HEK293 (cell line): ENCODE data around the gene UBA52.

Experiments
- CTCF ChIA-PET: fragments of 350-600 bp; formaldehyde crosslinking; extraction: SDS; loops from one replicate; lab custom pipeline; 2021; ENCODE audit warnings: antibody characterized with exemption; lab: Yijun Ruan, JAX
- POLR2A ChIA-PET: fragments of 300-600 bp; formaldehyde crosslinking; extraction: SDS; loops from one replicate; lab custom pipeline; 2020; ENCODE audit warnings: antibody characterized with exemption, inconsistent platforms; lab: Yijun Ruan, JAX
- H3K27ac ChIP-seq: fragments of 200-500 bp; sonication (Bioruptor generic); 2 replicates; pipeline ENCODE4 v1.5.1; 2014; ENCODE audit warnings: low read depth, low read length, control low read depth, inconsistent platforms; ENCODE audit errors: extremely low read depth
- H3K36me3 ChIP-seq, 2 experiments: fragments of 200-500 bp in 1 of 2; sonication (Bioruptor generic) in 1 of 2; 1 replicate in 1 of 2; 2 replicates in 1 of 2; pipeline ENCODE4 v1.5.1; 2014 to 2017; ENCODE audit warnings: inconsistent platforms in 2 of 2, low read length in 2 of 2; ENCODE audit not compliant: control insufficient read depth in 2 of 2, insufficient read depth in 1 of 2
- H3K4me1 ChIP-seq: fragments of 200-500 bp; sonication (Bioruptor generic); 2 replicates; pipeline ENCODE4 v1.5.1; 2014; ENCODE audit warnings: mild to moderate bottlenecking, low read length, inconsistent platforms; ENCODE audit not compliant: control insufficient read depth, insufficient read depth
- H3K4me3 ChIP-seq: 2 replicates; pipeline ENCODE4 v1.5.1; 2011; ENCODE audit warnings: low read depth, mild to moderate bottlenecking, control low read depth, low read length, moderate library complexity
- H3K9me3 ChIP-seq: fragments of 200-500 bp; sonication (Bioruptor generic); 2 replicates; pipeline ENCODE4 v1.5.1; 2014; ENCODE audit warnings: low read depth, low read length, inconsistent platforms; ENCODE audit not compliant: control insufficient read depth, insufficient read depth
- EGR2 ChIP-seq: fragments of 450-650 bp; formaldehyde crosslinking; IDR thresholded peaks from 2 replicates; pipeline ENCODE4 v1.5.1; 2016; ENCODE audit warnings: low read depth, missing biosample characterization, missing genetic modification characterization
- GLIS1 ChIP-seq: fragments of 450-650 bp; formaldehyde crosslinking; IDR thresholded peaks from 2 replicates; pipeline ENCODE4 v1.5.1; 2016; ENCODE audit warnings: missing biosample characterization, missing genetic modification characterization
- ZFHX2 ChIP-seq: fragments of 450-650 bp; formaldehyde crosslinking; conservative IDR thresholded peaks from 2 replicates; pipeline ENCODE4 v1.5.1; 2016; ENCODE audit warnings: missing biosample characterization, missing genetic modification characterization
- ZIC2 ChIP-seq: fragments of 450-650 bp; formaldehyde crosslinking; IDR thresholded peaks from 2 replicates; pipeline ENCODE4 v1.5.1; 2016; ENCODE audit warnings: missing biosample characterization, missing genetic modification characterization
- ZNF132 ChIP-seq: fragments of 450-650 bp; formaldehyde crosslinking; IDR thresholded peaks from 2 replicates; pipeline ENCODE4 v1.5.1; 2017; ENCODE audit warnings: missing biosample characterization, missing genetic modification characterization, borderline replicate concordance
- ZNF266 ChIP-seq: fragments of 450-650 bp; formaldehyde crosslinking; IDR thresholded peaks from 2 replicates; pipeline ENCODE4 v1.5.1; 2016; ENCODE audit warnings: missing biosample characterization, missing genetic modification characterization, low read depth
- ZNF335 ChIP-seq: fragments of 450-650 bp; formaldehyde crosslinking; conservative IDR thresholded peaks from 2 replicates; pipeline ENCODE4 v1.5.1; 2016; ENCODE audit warnings: missing biosample characterization, missing genetic modification characterization
- ZNF341 ChIP-seq: fragments of 450-650 bp; formaldehyde crosslinking; IDR thresholded peaks from 2 replicates; pipeline ENCODE4; 2016; ENCODE audit warnings: low read depth, missing biosample characterization, missing genetic modification characterization
- ZNF548 ChIP-seq: fragments of 450-650 bp; formaldehyde crosslinking; IDR thresholded peaks from 2 replicates; pipeline ENCODE4 v1.5.1; 2016; ENCODE audit warnings: missing biosample characterization, missing genetic modification characterization
- ZNF777 ChIP-seq: fragments of 450-650 bp; formaldehyde crosslinking; IDR thresholded peaks from 2 replicates; pipeline ENCODE4 v1.5.1; 2017; ENCODE audit warnings: missing biosample characterization, missing genetic modification characterization, borderline replicate concordance
- TF ChIP-seq, protein P1 (sequence below): fragments of 450-650 bp; formaldehyde crosslinking; IDR thresholded peaks from 2 replicates; pipeline ENCODE4 v1.5.1; 2016; ENCODE audit warnings: missing biosample characterization, missing genetic modification characterization, borderline replicate concordance
- TF ChIP-seq, protein P2 (sequence below): IDR thresholded peaks from 2 replicates; pipeline ENCODE4 v1.6.1; 2011; ENCODE audit warnings: mild to moderate bottlenecking, low read depth, low read length, borderline replicate concordance
- TF ChIP-seq, protein P3 (sequence below): fragments of 450-650 bp; formaldehyde crosslinking; IDR thresholded peaks from 2 replicates; pipeline ENCODE4 v1.5.1; 2016; ENCODE audit warnings: missing biosample characterization, missing genetic modification characterization

The UBA52 gene

DNA sequence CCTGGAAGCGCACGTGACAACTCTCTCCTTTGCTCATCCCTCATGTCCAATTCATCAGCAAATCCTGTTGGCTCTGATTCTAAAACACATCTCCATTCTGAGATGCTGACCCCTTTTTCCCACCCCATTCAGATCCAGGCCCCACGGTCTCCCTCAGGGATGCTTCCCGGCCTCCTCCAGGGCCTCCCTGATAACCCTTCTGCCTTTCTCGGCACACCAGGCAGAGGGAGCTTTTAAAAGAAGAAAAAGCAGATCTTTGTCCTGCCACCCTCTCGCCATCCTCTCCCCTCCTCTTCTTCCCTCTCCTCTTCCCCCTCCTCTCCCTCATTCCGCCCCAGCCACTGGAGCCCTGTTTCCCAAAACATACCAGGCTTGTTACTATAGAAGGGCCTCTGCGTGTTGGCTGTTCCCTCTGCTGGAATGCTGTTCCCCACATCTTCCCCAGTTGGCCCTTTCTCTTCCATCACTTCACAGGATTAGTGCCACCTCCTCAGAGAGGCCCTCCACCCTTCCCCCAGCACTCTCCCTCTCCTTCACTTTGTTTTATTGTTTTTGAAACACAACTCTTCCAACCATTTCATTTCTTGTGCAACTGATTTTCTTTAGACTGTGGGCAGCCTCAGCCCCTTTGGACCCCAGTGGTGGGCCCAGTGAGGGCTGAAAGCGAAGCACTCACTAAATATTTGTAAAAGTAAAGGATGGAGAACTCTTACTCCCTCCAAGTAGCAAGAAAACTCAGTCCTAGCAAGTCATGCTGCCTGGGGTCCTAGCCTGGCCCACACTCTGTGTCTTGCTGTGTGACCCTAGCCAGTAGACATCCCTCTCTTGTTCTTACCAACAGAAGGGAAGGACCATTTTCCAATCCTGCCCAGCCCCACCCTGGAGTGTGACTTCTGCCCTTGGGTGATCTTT lies 37.4 kb downstream of the UBA52 start (continued):
- TF ChIP-seq, protein P1, sequence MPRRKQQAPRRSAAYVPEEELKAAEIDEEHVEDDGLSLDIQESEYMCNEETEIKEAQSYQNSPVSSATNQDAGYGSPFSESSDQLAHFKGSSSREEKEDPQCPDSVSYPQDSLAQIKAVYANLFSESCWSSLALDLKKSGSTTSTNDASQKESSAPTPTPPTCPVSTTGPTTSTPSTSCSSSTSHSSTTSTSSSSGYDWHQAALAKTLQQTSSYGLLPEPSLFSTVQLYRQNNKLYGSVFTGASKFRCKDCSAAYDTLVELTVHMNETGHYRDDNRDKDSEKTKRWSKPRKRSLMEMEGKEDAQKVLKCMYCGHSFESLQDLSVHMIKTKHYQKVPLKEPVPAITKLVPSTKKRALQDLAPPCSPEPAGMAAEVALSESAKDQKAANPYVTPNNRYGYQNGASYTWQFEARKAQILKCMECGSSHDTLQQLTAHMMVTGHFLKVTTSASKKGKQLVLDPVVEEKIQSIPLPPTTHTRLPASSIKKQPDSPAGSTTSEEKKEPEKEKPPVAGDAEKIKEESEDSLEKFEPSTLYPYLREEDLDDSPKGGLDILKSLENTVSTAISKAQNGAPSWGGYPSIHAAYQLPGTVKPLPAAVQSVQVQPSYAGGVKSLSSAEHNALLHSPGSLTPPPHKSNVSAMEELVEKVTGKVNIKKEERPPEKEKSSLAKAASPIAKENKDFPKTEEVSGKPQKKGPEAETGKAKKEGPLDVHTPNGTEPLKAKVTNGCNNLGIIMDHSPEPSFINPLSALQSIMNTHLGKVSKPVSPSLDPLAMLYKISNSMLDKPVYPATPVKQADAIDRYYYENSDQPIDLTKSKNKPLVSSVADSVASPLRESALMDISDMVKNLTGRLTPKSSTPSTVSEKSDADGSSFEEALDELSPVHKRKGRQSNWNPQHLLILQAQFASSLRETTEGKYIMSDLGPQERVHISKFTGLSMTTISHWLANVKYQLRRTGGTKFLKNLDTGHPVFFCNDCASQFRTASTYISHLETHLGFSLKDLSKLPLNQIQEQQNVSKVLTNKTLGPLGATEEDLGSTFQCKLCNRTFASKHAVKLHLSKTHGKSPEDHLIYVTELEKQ (tag by site-specific recombination) = no peak
- peak; percentile 53 for TF ChIP-seq ZNF341 (tag by site-specific recombination)

DNA sequence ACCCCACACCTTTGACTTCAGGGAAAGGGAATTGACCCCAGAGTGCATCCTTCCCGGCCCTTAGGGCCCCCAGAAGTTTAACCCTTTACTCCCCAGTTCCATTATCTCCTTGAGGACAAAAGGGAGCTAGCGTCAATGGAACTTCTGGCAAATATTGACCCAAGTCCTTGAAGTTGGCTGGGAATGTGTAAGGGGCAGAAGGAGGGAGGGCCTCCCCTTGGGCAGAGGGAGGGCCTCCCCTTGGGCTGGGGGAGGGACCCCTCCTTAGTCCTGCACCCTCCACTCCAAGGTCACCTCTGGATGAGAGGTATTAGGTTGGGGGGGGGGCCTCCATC lies 38.0 kb downstream of the UBA52 start:
- TF ChIP-seq, protein P2, sequence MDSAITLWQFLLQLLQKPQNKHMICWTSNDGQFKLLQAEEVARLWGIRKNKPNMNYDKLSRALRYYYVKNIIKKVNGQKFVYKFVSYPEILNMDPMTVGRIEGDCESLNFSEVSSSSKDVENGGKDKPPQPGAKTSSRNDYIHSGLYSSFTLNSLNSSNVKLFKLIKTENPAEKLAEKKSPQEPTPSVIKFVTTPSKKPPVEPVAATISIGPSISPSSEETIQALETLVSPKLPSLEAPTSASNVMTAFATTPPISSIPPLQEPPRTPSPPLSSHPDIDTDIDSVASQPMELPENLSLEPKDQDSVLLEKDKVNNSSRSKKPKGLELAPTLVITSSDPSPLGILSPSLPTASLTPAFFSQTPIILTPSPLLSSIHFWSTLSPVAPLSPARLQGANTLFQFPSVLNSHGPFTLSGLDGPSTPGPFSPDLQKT = no peak
- no peaks in the 10 kb centered on the region for H3K9me3 ChIP-seq
- no peak overlapping the region for H3K27ac ChIP-seq
- ChIA-PET CTCF (no interaction called here), POLR2A (no interaction called here)
- no peak overlapping the region for H3K4me3 ChIP-seq
- H3K36me3 ChIP-seq = no peaks in the 10 kb centered on the region
- H3K4me1 ChIP-seq = peaks cover 4% of the 10 kb centered on the region

DNA sequence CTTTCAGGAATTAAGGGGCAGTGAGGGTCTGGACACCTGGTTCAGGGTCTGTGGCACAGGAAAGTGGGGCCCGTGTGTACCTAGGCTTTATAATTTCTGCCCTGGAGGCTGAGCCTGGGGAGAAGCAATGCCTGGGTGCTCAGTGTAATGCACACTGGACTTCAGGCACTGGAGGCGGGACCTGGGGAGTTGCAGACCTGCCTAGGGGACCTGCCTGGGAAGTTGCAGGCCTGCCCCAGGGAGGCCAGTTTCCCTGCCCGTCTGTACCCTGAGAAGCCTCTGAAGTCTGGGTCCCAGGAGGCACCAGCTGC lies 38.5 kb downstream of the UBA52 start:
- ChIA-PET POLR2A (no interaction called here), CTCF (no interaction called here)
- H3K4me3 ChIP-seq = no peak overlapping the region
- H3K27ac ChIP-seq = no peak overlapping the region
- no peaks in the 10 kb centered on the region for H3K36me3 ChIP-seq
- peak; percentile 53 for TF ChIP-seq ZNF335 (tag by site-specific recombination)
- TF ChIP-seq ZNF548 = no peak
- H3K9me3 ChIP-seq = no peaks in the 10 kb centered on the region
- peaks cover 4% of the 10 kb centered on the region for H3K4me1 ChIP-seq

DNA sequence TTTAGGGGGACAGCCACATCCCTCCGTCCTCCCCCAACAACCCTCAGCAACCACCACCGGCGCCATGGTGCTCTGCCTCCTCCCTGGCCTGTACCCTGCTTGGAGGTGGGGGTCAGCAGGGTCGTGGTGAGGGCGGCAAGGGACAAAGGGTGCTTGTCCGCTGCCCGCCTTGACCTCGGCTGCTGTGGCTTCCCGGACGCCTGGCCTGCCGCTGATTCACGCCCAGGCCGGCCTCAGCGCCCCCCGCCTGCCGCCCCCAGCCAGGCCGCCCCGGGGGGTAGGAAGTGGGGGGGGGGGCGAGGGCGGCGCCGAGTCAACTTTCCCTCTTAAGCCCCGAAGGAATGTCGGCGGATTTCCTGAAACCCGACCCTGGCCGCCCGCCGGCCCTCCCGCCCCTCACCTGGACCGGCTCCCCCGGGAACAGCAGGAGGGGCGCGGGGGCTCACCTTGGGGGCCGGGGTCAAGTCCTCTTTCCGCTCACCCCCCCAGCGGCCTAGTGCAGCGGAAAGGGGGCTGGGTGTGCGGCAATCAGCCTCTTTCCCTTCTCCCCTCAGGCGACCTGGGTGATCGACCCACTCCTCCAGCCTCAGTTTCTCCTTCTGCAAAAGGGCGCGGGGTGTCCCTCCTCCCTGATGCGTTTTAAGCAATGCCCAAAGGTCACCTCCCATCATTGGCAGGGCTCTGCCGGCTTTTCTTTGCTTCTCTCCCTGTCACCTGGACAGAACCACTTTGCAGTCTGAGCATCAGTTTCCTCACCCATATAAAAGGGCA lies 39.1 kb downstream of the UBA52 start:
- Histone ChIP-seq H3K4me1 (peaks cover 4% of the 10 kb centered on the region), H3K36me3 (no peaks in the 10 kb centered on the region), H3K27ac (no peak overlapping the region), H3K9me3 (no peaks in the 10 kb centered on the region), H3K4me3 (no peak overlapping the region)
- POLR2A ChIA-PET = no interaction called here
- CTCF ChIA-PET = no interaction called here
- TF ChIP-seq ZNF132 (tag by site-specific recombination) = no peak
- TF ChIP-seq, protein P3, sequence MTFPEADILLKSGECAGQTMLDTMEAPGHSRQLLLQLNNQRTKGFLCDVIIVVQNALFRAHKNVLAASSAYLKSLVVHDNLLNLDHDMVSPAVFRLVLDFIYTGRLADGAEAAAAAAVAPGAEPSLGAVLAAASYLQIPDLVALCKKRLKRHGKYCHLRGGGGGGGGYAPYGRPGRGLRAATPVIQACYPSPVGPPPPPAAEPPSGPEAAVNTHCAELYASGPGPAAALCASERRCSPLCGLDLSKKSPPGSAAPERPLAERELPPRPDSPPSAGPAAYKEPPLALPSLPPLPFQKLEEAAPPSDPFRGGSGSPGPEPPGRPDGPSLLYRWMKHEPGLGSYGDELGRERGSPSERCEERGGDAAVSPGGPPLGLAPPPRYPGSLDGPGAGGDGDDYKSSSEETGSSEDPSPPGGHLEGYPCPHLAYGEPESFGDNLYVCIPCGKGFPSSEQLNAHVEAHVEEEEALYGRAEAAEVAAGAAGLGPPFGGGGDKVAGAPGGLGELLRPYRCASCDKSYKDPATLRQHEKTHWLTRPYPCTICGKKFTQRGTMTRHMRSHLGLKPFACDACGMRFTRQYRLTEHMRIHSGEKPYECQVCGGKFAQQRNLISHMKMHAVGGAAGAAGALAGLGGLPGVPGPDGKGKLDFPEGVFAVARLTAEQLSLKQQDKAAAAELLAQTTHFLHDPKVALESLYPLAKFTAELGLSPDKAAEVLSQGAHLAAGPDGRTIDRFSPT (tag by site-specific recombination) = peak; percentile 31; the same call in 1 of the 2 replicates
- no peak for TF ChIP-seq ZNF777 (tag by site-specific recombination)
- peak; percentile 82 for TF ChIP-seq GLIS1 (tag by site-specific recombination)
- peak; percentile 62 for TF ChIP-seq ZFHX2
- no peak for TF ChIP-seq ZNF266
- TF ChIP-seq ZIC2 (tag by site-specific recombination) = peak; percentile 17; the same call in 1 of the 2 replicates
- TF ChIP-seq EGR2 (tag by site-specific recombination) = peak; percentile 37; the same call in 1 of the 2 replicates
